Spinal cord (tissue), 10 donors: ENCODE data around the gene MTOR. TPM values are rescaled to one million over a fixed set of nuclear protein-coding genes. Genes with fewer than 3 reads are reported as not detected.
"Not testable (repeated sequence)": the region's sequence is repeated elsewhere in the genome, so short reads cannot be mapped to it uniquely, and the experiment has no call there.

Experiments used
- DNase-seq, 6 donors: peaks; one replicate each; pipeline versions ENCODE4 v3.0.0 to v3.0.0-alpha.2; 2013 to 2015; ENCODE audit warnings: low spot score in 6 of 6, low read depth in 4 of 6
- H3K27ac ChIP-seq: one replicate; pipeline ENCODE4 v1.5.1; 2013; ENCODE audit warnings: low read depth, low read length, control low read depth
- H3K27me3 ChIP-seq: one replicate; pipeline ENCODE4 v1.6.1; 2013; ENCODE audit warnings: low read length; ENCODE audit not compliant: control insufficient read depth, insufficient read depth
- H3K36me3 ChIP-seq: one replicate; pipeline ENCODE4 v1.6.1; 2013; ENCODE audit warnings: low read length; ENCODE audit not compliant: control insufficient read depth, insufficient read depth
- H3K4me1 ChIP-seq: one replicate; pipeline ENCODE4 v1.6.1; 2013; ENCODE audit warnings: low read length; ENCODE audit not compliant: control insufficient read depth, insufficient read depth
- H3K4me3 ChIP-seq: one replicate; pipeline ENCODE4 v1.5.1; 2013; ENCODE audit warnings: low read depth, low read length, control low read depth
- H3K9me3 ChIP-seq: one replicate; pipeline ENCODE4 v1.6.1; 2013; ENCODE audit warnings: low read length; ENCODE audit not compliant: control insufficient read depth, insufficient read depth
- WGBS: methylation state at CpG from one replicate; pipeline ENCODE4 v1.1.5; 2013; ENCODE audit warnings: missing lambda C conversion rate; ENCODE audit not compliant: insufficient coverage; 5-methylcytosine and 5-hydroxymethylcytosine counted together
- polyA plus RNA-seq, 2 donors: library from polyadenylated mRNA; unstranded; fragments of 120-200 nt; gene quantifications; one replicate each; pipeline ENCODE4 v1.2.1, GENCODE V29; 2013; ENCODE audit not compliant: insufficient read length in 2 of 2
- total RNA-seq, 2 donors: library from RNA; depleted of rRNA in 1 of 2; stranded (reverse); fragments of 120-200 nt in 1 of 2; fragments of >200 nt in 1 of 2; gene quantifications; one replicate each; pipeline versions ENCODE4 v1.2.3 to v1.2.4, GENCODE V29; 2013 to 2014
- donor health status: healthy.

Gene MTOR
- total and polyA plus RNA-seq, 4 donors: 44.2 to 50.8 (median 47.6) TPM

- no peaks in the 10 kb centered on the region for H3K9me3 ChIP-seq
- H3K27ac ChIP-seq: no peak overlapping the region
- no peaks in the 10 kb centered on the region for H3K27me3 ChIP-seq
- WGBS: 88% methylated on average over 11 of the region's 11 CpGs
- peaks cover 15% of the 10 kb centered on the region for H3K36me3 ChIP-seq
- H3K4me3 ChIP-seq: no peak overlapping the region
- DNase-seq: no peak
- peaks cover 22% of the 10 kb centered on the region for H3K4me1 ChIP-seq
Measured at GRCh38 chr1:11176081-11176706, 86.2 kb downstream of the MTOR start.

- H3K36me3 ChIP-seq: peaks cover 15% of the 10 kb centered on the region
- 78% methylated on average over 6 of the region's 10 CpGs for WGBS
- no peaks in the 10 kb centered on the region for H3K27me3 ChIP-seq
- H3K27ac ChIP-seq: no peak overlapping the region
- H3K4me3 ChIP-seq: no peak overlapping the region
- H3K9me3 ChIP-seq: no peaks in the 10 kb centered on the region
- peak in 1 of 6 donors; percentile 39 for DNase-seq
- peaks cover 22% of the 10 kb centered on the region for H3K4me1 ChIP-seq
Measured at GRCh38 chr1:11175461-11175860, 86.9 kb downstream of the MTOR start.

GRCh38 chr1:11174261-11174942 lies 87.9 kb downstream of the MTOR start:
- peak overlapping the region; percentile 70 for H3K27ac ChIP-seq
- peaks cover 17% of the 10 kb centered on the region for H3K4me1 ChIP-seq
- DNase-seq: peak in 3 of 6 donors; percentile 48 to 94 (median 68)
- H3K27me3 ChIP-seq: no peaks in the 10 kb centered on the region
- no peak overlapping the region for H3K4me3 ChIP-seq
- peaks cover 15% of the 10 kb centered on the region for H3K36me3 ChIP-seq
- 29% methylated on average over 2 of the region's 7 CpGs for WGBS
- H3K9me3 ChIP-seq: no peaks in the 10 kb centered on the region

GRCh38 chr1:11170102-11170501 lies 92.2 kb downstream of the MTOR start:
- H3K36me3 ChIP-seq: peaks cover 7% of the 10 kb centered on the region
- no peaks in the 10 kb centered on the region for H3K4me1 ChIP-seq
- no peaks in the 10 kb centered on the region for H3K9me3 ChIP-seq
- no peak overlapping the region for H3K27ac ChIP-seq
- 93% methylated on average over 2 of the region's 2 CpGs for WGBS
- no peak for DNase-seq
- H3K4me3 ChIP-seq: no peak overlapping the region
- no peaks in the 10 kb centered on the region for H3K27me3 ChIP-seq

- WGBS: no CpG with 5 or more reads among the region's 3 CpGs
- no peak for DNase-seq
- Histone ChIP-seq H3K4me3 (no peak overlapping the region), H3K27me3 (no peaks in the 10 kb centered on the region), H3K27ac (no peak overlapping the region), H3K36me3 (peaks cover 7% of the 10 kb centered on the region), H3K9me3 (no peaks in the 10 kb centered on the region), H3K4me1 (no peaks in the 10 kb centered on the region)
Measured at GRCh38 chr1:11169202-11169601, 93.1 kb downstream of the MTOR start.

- peaks cover 7% of the 10 kb centered on the region for H3K36me3 ChIP-seq
- no peaks in the 10 kb centered on the region for H3K4me1 ChIP-seq
- H3K27ac ChIP-seq: no peak overlapping the region
- no peak overlapping the region for H3K4me3 ChIP-seq
- no peaks in the 10 kb centered on the region for H3K9me3 ChIP-seq
- H3K27me3 ChIP-seq: no peaks in the 10 kb centered on the region
- WGBS: no CpG with 5 or more reads among the region's 1 CpG
- DNase-seq: no peak
Measured at GRCh38 chr1:11168731-11169130, 93.6 kb downstream of the MTOR start.

- DNase-seq, H3K4me1 ChIP-seq, H3K9me3 ChIP-seq, H3K27me3 ChIP-seq, H3K27ac ChIP-seq, H3K4me3 ChIP-seq, H3K36me3 ChIP-seq: not testable (repeated sequence)
- no CpG with 5 or more reads among the region's 5 CpGs for WGBS
Measured at GRCh38 chr1:11166744-11167143, 95.6 kb downstream of the MTOR start.

GRCh38 chr1:11162752-11163151 lies 99.6 kb downstream of the MTOR start:
- H3K27ac ChIP-seq, H3K36me3 ChIP-seq, H3K4me1 ChIP-seq, DNase-seq, H3K4me3 ChIP-seq, H3K27me3 ChIP-seq, H3K9me3 ChIP-seq: not testable (repeated sequence)
- no CpG with 5 or more reads among the region's 4 CpGs for WGBS

- Histone ChIP-seq H3K36me3 (peaks cover 26% of the 10 kb centered on the region), H3K27me3 (no peaks in the 10 kb centered on the region), H3K9me3 (no peaks in the 10 kb centered on the region), H3K4me3 (no peak overlapping the region), H3K4me1 (no peaks in the 10 kb centered on the region), H3K27ac (peak overlapping the region; percentile 45)
- DNase-seq: peak in 2 of 6 donors; percentile 43 to 55
- no CpG with 5 or more reads among the region's 3 CpGs for WGBS
Measured at GRCh38 chr1:11158720-11159321, 103.5 kb downstream of the MTOR start.

GRCh38 chr1:11158291-11158690 lies 104.1 kb downstream of the MTOR start:
- Histone ChIP-seq H3K4me3 (no peak overlapping the region), H3K27ac (peak overlapping the region; percentile 45), H3K9me3 (no peaks in the 10 kb centered on the region), H3K27me3 (no peaks in the 10 kb centered on the region), H3K36me3 (peaks cover 26% of the 10 kb centered on the region), H3K4me1 (no peaks in the 10 kb centered on the region)
- DNase-seq: no peak
- WGBS: no CpG with 5 or more reads among the region's 3 CpGs
